IPS-18c (cell line): Measurements from ENCODE around the gene PRKG1.

Experiments
- H3K4me3 ChIP-seq: 2 replicates; pipeline ENCODE4 v1.7.0; 2013; ENCODE audit warnings: low read depth, mild to moderate bottlenecking, low read length, moderate library complexity; ENCODE audit not compliant: insufficient read depth
- H3K9me3 ChIP-seq: one replicate; pipeline ENCODE4 v1.6.1; 2013; ENCODE audit warnings: mild to moderate bottlenecking, low read length, moderate library complexity; ENCODE audit not compliant: control insufficient read depth, insufficient read depth

Gene PRKG1

GRCh38 chr10:52258799-52259425, 1184.6 kb downstream of the PRKG1 start:
- no peaks in the 10 kb centered on the region for H3K9me3 ChIP-seq
- H3K4me3 ChIP-seq = no peak overlapping the region

- H3K4me3 ChIP-seq = no peak overlapping the region
- H3K9me3 ChIP-seq = no peaks in the 10 kb centered on the region
Observed at GRCh38 chr10:52259426-52259812, 1185.1 kb downstream of the PRKG1 start.

- Histone ChIP-seq H3K4me3 (no peak overlapping the region), H3K9me3 (no peaks in the 10 kb centered on the region)
Observed at GRCh38 chr10:52261362-52261761, 1187.1 kb downstream of the PRKG1 start.

GRCh38 chr10:52265131-52265926, 1191.0 kb downstream of the PRKG1 start:
- Histone ChIP-seq H3K9me3 (no peaks in the 10 kb centered on the region), H3K4me3 (no peak overlapping the region)

GRCh38 chr10:52266858-52267257, 1192.6 kb downstream of the PRKG1 start:
- no peak overlapping the region for H3K4me3 ChIP-seq
- no peaks in the 10 kb centered on the region for H3K9me3 ChIP-seq

- Histone ChIP-seq H3K4me3 (no peak overlapping the region), H3K9me3 (no peaks in the 10 kb centered on the region)
Observed at GRCh38 chr10:52268790-52269189, 1194.5 kb downstream of the PRKG1 start.

- Histone ChIP-seq H3K4me3 (no peak overlapping the region), H3K9me3 (no peaks in the 10 kb centered on the region)
Observed at GRCh38 chr10:52269233-52269632, 1194.9 kb downstream of the PRKG1 start.

- no peaks in the 10 kb centered on the region for H3K9me3 ChIP-seq
- no peak overlapping the region for H3K4me3 ChIP-seq
Observed at GRCh38 chr10:52276163-52276562, 1201.9 kb downstream of the PRKG1 start.

GRCh38 chr10:52276986-52277385, 1202.7 kb downstream of the PRKG1 start:
- H3K9me3 ChIP-seq = no peaks in the 10 kb centered on the region

GRCh38 chr10:52279546-52279945, 1205.3 kb downstream of the PRKG1 start:
- Histone ChIP-seq H3K9me3 (no peaks in the 10 kb centered on the region), H3K4me3 (no peak overlapping the region)

More at GRCh38 chr10:52276986-52277385, 1202.7 kb downstream of the PRKG1 start:
- no peak overlapping the region for H3K4me3 ChIP-seq

- H3K9me3 ChIP-seq = no peaks in the 10 kb centered on the region
Observed at GRCh38 chr10:52280051-52280450, 1205.8 kb downstream of the PRKG1 start.

GRCh38 chr10:52283174-52283573, 1208.9 kb downstream of the PRKG1 start:
- H3K4me3 ChIP-seq = no peak overlapping the region
- no peaks in the 10 kb centered on the region for H3K9me3 ChIP-seq

More at GRCh38 chr10:52280051-52280450, 1205.8 kb downstream of the PRKG1 start:
- H3K4me3 ChIP-seq = no peak overlapping the region

GRCh38 chr10:52284416-52285013, 1210.2 kb downstream of the PRKG1 start:
- no peak overlapping the region for H3K4me3 ChIP-seq
- H3K9me3 ChIP-seq = no peaks in the 10 kb centered on the region

GRCh38 chr10:52287866-52288265, 1213.6 kb downstream of the PRKG1 start:
- Histone ChIP-seq H3K4me3 (no peak overlapping the region), H3K9me3 (no peaks in the 10 kb centered on the region)

- Histone ChIP-seq H3K9me3 (no peaks in the 10 kb centered on the region), H3K4me3 (no peak overlapping the region)
Observed at GRCh38 chr10:52297747-52298146, 1223.5 kb downstream of the PRKG1 start.

- Histone ChIP-seq H3K4me3 (no peak overlapping the region), H3K9me3 (no peaks in the 10 kb centered on the region)
Observed at GRCh38 chr10:52300599-52301277, 1226.5 kb downstream of the PRKG1 start.

GRCh38 chr10:52308251-52309031, 1234.2 kb downstream of the PRKG1 start:
- Histone ChIP-seq H3K4me3 (peak overlapping the region; percentile 69), H3K9me3 (no peaks in the 10 kb centered on the region)
